ENCODE data around the gene GLP2R.

DNA sequence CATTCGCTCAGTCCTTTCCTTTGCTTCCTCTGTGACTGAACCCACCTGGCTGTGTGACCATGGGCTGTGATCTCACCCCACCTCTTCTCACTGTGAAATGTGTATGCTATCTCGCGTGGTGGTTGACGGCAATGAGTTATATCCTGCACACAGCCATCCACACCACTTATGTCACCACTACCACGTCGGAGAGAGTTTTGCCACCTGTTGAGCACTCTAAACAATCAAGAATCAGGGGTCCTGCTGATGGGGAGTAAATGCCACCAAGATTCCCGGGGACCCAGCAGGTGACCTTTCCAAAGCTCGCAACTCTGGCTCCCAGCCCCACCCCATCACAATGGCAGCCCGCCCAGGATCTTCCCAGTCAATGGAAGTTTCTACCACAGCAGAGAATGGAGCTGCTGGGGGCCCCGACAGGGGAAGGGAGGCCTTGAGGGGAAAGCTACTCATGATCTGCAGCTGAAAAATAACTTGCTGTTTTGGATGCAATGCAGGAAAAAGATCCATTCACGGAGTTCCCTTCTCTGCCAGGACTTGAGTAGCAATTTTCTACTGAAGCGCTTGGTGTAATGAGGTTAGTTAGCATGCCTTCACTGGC is 105.5 kb downstream of the GLP2R start:
- TF ChIP-seq, protein P1, sequence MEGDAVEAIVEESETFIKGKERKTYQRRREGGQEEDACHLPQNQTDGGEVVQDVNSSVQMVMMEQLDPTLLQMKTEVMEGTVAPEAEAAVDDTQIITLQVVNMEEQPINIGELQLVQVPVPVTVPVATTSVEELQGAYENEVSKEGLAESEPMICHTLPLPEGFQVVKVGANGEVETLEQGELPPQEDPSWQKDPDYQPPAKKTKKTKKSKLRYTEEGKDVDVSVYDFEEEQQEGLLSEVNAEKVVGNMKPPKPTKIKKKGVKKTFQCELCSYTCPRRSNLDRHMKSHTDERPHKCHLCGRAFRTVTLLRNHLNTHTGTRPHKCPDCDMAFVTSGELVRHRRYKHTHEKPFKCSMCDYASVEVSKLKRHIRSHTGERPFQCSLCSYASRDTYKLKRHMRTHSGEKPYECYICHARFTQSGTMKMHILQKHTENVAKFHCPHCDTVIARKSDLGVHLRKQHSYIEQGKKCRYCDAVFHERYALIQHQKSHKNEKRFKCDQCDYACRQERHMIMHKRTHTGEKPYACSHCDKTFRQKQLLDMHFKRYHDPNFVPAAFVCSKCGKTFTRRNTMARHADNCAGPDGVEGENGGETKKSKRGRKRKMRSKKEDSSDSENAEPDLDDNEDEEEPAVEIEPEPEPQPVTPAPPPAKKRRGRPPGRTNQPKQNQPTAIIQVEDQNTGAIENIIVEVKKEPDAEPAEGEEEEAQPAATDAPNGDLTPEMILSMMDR (IDR thresholded peaks at IDR 0.05; ENCODE audit: insufficient read depth, low read length, poor library complexity, severe bottlenecking), result no peak
- no peak for TF ChIP-seq EZH2phosphoT487 (conservative IDR thresholded peaks at IDR 0.05; ENCODE audit: low read length)
